HepG2 (cell line): ENCODE measurements around the gene BSG. TPM values are rescaled to one million over a fixed set of nuclear protein-coding genes. Genes with fewer than 3 reads are reported as not detected.

Experiments
- ATAC-seq: fragments of 200-7000 bp; cut with Tn5 transposase; 3 replicates; pipeline ENCODE4 v1.9.1; 2020; ENCODE audit warnings: mild to moderate bottlenecking, moderate library complexity
- BruUV-seq: library from RNA; stranded (reverse); fragments of 400-500 nt; replicated peaks from 2 replicates; lab custom pipeline; 2021; lab: Mats Ljungman, UMichigan
- CTCF ChIA-PET: fragments of 300-600 bp; formaldehyde crosslinking; extraction: SDS; loops from one replicate; lab custom pipeline; 2021; ENCODE audit warnings: low total read pairs, inconsistent platforms, low intra/inter-chr PET ratio; lab: Yijun Ruan, JAX
- POLR2A ChIA-PET: fragments of 350-600 bp; sonication (Branson Sonifier 250); formaldehyde crosslinking; loops from one replicate; lab custom pipeline; 2020; ENCODE audit warnings: antibody characterized with exemption, inconsistent platforms; lab: Yijun Ruan, JAX
- DNase-seq: peaks from one replicate; pipeline ENCODE4 v3.0.0-alpha.2; 2015; ENCODE audit warnings: low spot score
- FAIRE-seq: peaks from 3 replicates; lab custom pipeline; 2011; peaks lifted over from hg19 to GRCh38; lab: Jason Lieb, UNC
- H2AFZ ChIP-seq: one replicate; pipeline ENCODE4 v1.6.1; 2011; ENCODE audit warnings: low read length, inconsistent platforms
- H3K27ac ChIP-seq: fragments of 300-600 bp; 3 replicates; pipeline ENCODE4 v1.8.0; 2011; ENCODE audit warnings: mixed run types, mild to moderate bottlenecking, mixed read lengths, low read length, inconsistent platforms; ENCODE audit not compliant: insufficient read depth; ENCODE audit errors: extremely low read length
- H3K27me3 ChIP-seq, 2 experiments: fragments of 200-600 bp in 1 of 2; 2 replicates in 1 of 2; 3 replicates in 1 of 2; pipeline versions ENCODE4 v1.6.0 to v1.8.0; 2011; ENCODE audit warnings: low read length in 2 of 2, mild to moderate bottlenecking in 2 of 2, moderate library complexity in 2 of 2, inconsistent platforms in 1 of 2; ENCODE audit not compliant: insufficient read depth in 2 of 2, control insufficient read depth in 1 of 2
- H3K36me3 ChIP-seq, 2 experiments: fragments of 200-600 bp in 1 of 2; replicated peaks in 1 of 2; 2 replicates in 1 of 2; 3 replicates in 1 of 2; pipeline versions ENCODE4 v1.5.1 to v1.8.0; 2011; ENCODE audit warnings: low read length in 2 of 2, inconsistent platforms in 1 of 2; ENCODE audit not compliant: insufficient read depth in 2 of 2, control insufficient read depth in 1 of 2
- H3K4me1 ChIP-seq: 2 replicates; pipeline ENCODE4 v1.5.1; 2012; ENCODE audit warnings: low read length, inconsistent platforms; ENCODE audit not compliant: insufficient read depth
- H3K4me2 ChIP-seq: 2 replicates; pipeline ENCODE4 v1.6.0; 2011; ENCODE audit warnings: low read depth, low read length, inconsistent platforms
- H3K4me3 ChIP-seq, 3 experiments: fragments of 200-600 bp in 1 of 3; sonication (generic), shearing (Covaris generic) in 1 of 3; replicated peaks in 1 of 3; 2 replicates each; pipeline ENCODE4 v1.5.1; 2011 to 2016; ENCODE audit warnings: low read length in 3 of 3, inconsistent platforms in 2 of 3, low read depth in 2 of 3, mild to moderate bottlenecking in 2 of 3, control low read depth in 1 of 3, mixed read lengths in 1 of 3; ENCODE audit not compliant: insufficient read depth in 1 of 3
- H3K79me2 ChIP-seq: one replicate; pipeline ENCODE4 v1.6.1; 2011; ENCODE audit warnings: low read length, inconsistent platforms; ENCODE audit not compliant: insufficient read depth
- H3K9ac ChIP-seq: 2 replicates; pipeline ENCODE4 v1.6.0; 2011; ENCODE audit warnings: mild to moderate bottlenecking, low read depth, low read length, inconsistent platforms; ENCODE audit not compliant: insufficient read depth
- H3K9me3 ChIP-seq: 2 replicates; pipeline ENCODE4 v1.5.1; 2012; ENCODE audit warnings: mild to moderate bottlenecking, low read length
- H4K20me1 ChIP-seq: 2 replicates; pipeline ENCODE4 v1.6.0; 2011; ENCODE audit warnings: inconsistent platforms, mild to moderate bottlenecking, low read length, moderate library complexity; ENCODE audit not compliant: insufficient read depth
- AKAP8 ChIP-seq: sonication (generic); formaldehyde crosslinking; IDR thresholded peaks from 2 replicates; pipeline ENCODE4 v1.5.1; 2020; ENCODE audit warnings: mild to moderate bottlenecking, missing genetic modification reagents
- MAFF ChIP-seq: IDR thresholded peaks from 2 replicates; pipeline ENCODE4 v1.6.1; 2011; ENCODE audit warnings: low read depth, low read length, improper control_type of control experiment
- POLR2A ChIP-seq, 2 experiments: IDR thresholded peaks; 2 replicates each; pipeline ENCODE4 v1.6.1; 2011; ENCODE audit warnings: low read depth in 2 of 2, low read length in 2 of 2, mild to moderate bottlenecking in 1 of 2, moderate library complexity in 1 of 2; ENCODE audit not compliant: insufficient read depth in 1 of 2
- RBFOX2 ChIP-seq: fragments of 200-400 bp; formaldehyde crosslinking; IDR thresholded peaks from 2 replicates; pipeline ENCODE4 v1.6.1; 2017; ENCODE audit warnings: low read depth, mild to moderate bottlenecking, low read length
- ZFAT ChIP-seq: sonication (generic); formaldehyde crosslinking; conservative IDR thresholded peaks from 2 replicates; pipeline ENCODE4 v1.8.1; 2023; ENCODE audit warnings: missing genetic modification reagents, inconsistent platforms
- WGBS: methylation state at CpG from one replicate; pipeline ENCODE4 v1.1.6; 2017; ENCODE audit warnings: low lambda C conversion rate; 5-methylcytosine and 5-hydroxymethylcytosine counted together
- in situ Hi-C: cut with HindIII; loops from 2 replicates; pipeline ENCODE4 v1.10.0; 2017; ENCODE audit warnings: low pct_unique_long_range_greater_than_20kb; ENCODE audit not compliant: extremely low pct_ligation_motif_present
- intact Hi-C: fragments of 100-400 bp; cut with micrococcal nuclease; formaldehyde crosslinking; loops from one replicate; pipeline ENCODE4 v1.10.0; 2022; ENCODE audit not compliant: unreplicated experiment
- polyA plus RNA-seq, 8 experiments: library from polyadenylated mRNA; depleted of rRNA in 3 of 8; stranded (reverse) in 7 of 8; unstranded in 1 of 8; fragments of >200 nt; fragmentation: Illumina TruSeq in 4 of 8; extraction: Trizol in 4 of 8; gene quantifications; 2 replicates each; pipeline versions ENCODE4 v1.2.1 to v1.2.3, GENCODE V29; 2011 to 2016; ENCODE audit warnings: low read depth in 4 of 8, missing spikeins in 1 of 8, mixed read lengths in 1 of 8; ENCODE audit not compliant: insufficient read depth in 1 of 8
- total RNA-seq, 5 experiments: library from RNA; depleted of rRNA; stranded (reverse); fragments of >200 nt; fragmentation: Illumina TruSeq; extraction: Trizol; gene quantifications; 2 replicates each; pipeline ENCODE4 v1.2.3, GENCODE V29; 2016; ENCODE audit warnings: low read depth in 1 of 5

Gene BSG
- total and polyA plus RNA-seq, 2 of the 13 experiments (the other 11 are each of a cell fraction or from before 2014, with no cell fraction given), result 309 to 754 TPM

GRCh38 chr19:579842-580155, 7.4 kb downstream of the BSG start:
- H3K4me3 ChIP-seq, result no peak overlapping the region
- ChIA-PET CTCF (no interaction called here), POLR2A (no interaction called here)
- H3K27me3 ChIP-seq, result no peaks in the 10 kb centered on the region
- no peak overlapping the region for H3K4me2 ChIP-seq
- TF ChIP-seq ZFAT (CRISPR knock-in tag), result no peak
- TF ChIP-seq POLR2A (IDR thresholded peaks at IDR 0.05; ENCODE audit: insufficient read depth in 1 of 2, low read depth in 2 of 2, low read length in 2 of 2), result peak in 1 of 2 experiments; percentile 34; a peak in 1 of 4 replicates
- 0 out of 2 replicates have a peak, but pooled peaks have one; percentile 26 for TF ChIP-seq AKAP8
- ATAC-seq (no peak), FAIRE-seq (no peak), DNase-seq (no peak)
- peaks cover 16% of the 10 kb centered on the region for H3K4me1 ChIP-seq
- peaks cover 49% of the 10 kb centered on the region for H3K79me2 ChIP-seq
- BruUV-seq, result no TSS peak
- no peak overlapping the region for H2AFZ ChIP-seq
- H3K27ac ChIP-seq, result no peak overlapping the region
- H4K20me1 ChIP-seq, result peaks cover 85% of the 10 kb centered on the region
- no peaks in the 10 kb centered on the region for H3K9me3 ChIP-seq
- H3K9ac ChIP-seq, result no peak overlapping the region
- WGBS, result 80% methylated on average over 1 of the region's 11 CpGs
- intact Hi-C loops, result loop anchor here (10.0 kb wide), 1 partner anchor 85 kb away; the partner anchor contains the start of gene RNF126
- H3K36me3 ChIP-seq, result peaks cover 35 to 39% of the 10 kb centered on the region in 2 experiments; a peak in 4 of 5 replicates
- in situ Hi-C loops, result loop anchor here (10.0 kb wide), 1 partner anchor 155 kb away; no protein-coding TSS in a partner anchor

- no peak overlapping the region for H3K27ac ChIP-seq
Measured at GRCh38 chr19:580274-580835, 8.0 kb downstream of the BSG start.

More at GRCh38 chr19:580274-580835, 8.0 kb downstream of the BSG start:
- Histone ChIP-seq H3K4me1 (peaks cover 16% of the 10 kb centered on the region), H3K9ac (no peak overlapping the region), H3K9me3 (no peaks in the 10 kb centered on the region), H2AFZ (no peak overlapping the region), H4K20me1 (peaks cover 81% of the 10 kb centered on the region), H3K36me3 (peaks cover 35 to 39% of the 10 kb centered on the region in 2 experiments; a peak in 4 of 5 replicates), H3K4me3 (no peak overlapping the region), H3K4me2 (no peak overlapping the region), H3K27me3 (no peaks in the 10 kb centered on the region), H3K79me2 (peaks cover 43% of the 10 kb centered on the region)
- TF ChIP-seq RBFOX2 (peak; percentile 33; the same call in 1 of the 2 replicates), MAFF (no peak)
- ChIA-PET POLR2A (no interaction called here), CTCF (no interaction called here)
- ATAC-seq, result no peak
- DNase-seq, result no peak
- in situ Hi-C loops (loop anchor here (10.0 kb wide), 1 partner anchor 154 kb away; no protein-coding TSS in a partner anchor), intact Hi-C loops (loop anchor here (10.0 kb wide), 1 partner anchor 84 kb away; the partner anchor contains the start of gene RNF126)
- 90% methylated on average over 15 of the region's 22 CpGs for WGBS
- no TSS peak for BruUV-seq
- no peak for FAIRE-seq
